Kidney epithelial cell (primary cell): Measurements from ENCODE around the gene UBASH3B. TPM values are rescaled to one million over a fixed set of nuclear protein-coding genes. Genes with fewer than 3 reads are reported as not detected.

Experiments used
- DNase-seq: peaks from one replicate; pipeline ENCODE4 v3.0.0-alpha.2; 2010; ENCODE audit warnings: low read depth
- H3K27me3 ChIP-seq: 2 replicates; pipeline ENCODE4 v1.6.0; 2011; ENCODE audit warnings: low read length; ENCODE audit not compliant: control insufficient read depth, insufficient read depth
- H3K36me3 ChIP-seq: 2 replicates; pipeline ENCODE4 v1.5.1; 2011; ENCODE audit warnings: low read length; ENCODE audit not compliant: control insufficient read depth, insufficient read depth
- H3K4me3 ChIP-seq: 2 replicates; pipeline ENCODE4 v1.5.1; 2011; ENCODE audit warnings: low read depth, mild to moderate bottlenecking, control low read depth, low read length
- CTCF ChIP-seq: IDR thresholded peaks from 2 replicates; pipeline ENCODE4 v1.5.1; 2011; ENCODE audit warnings: mild to moderate bottlenecking, moderate library complexity, low read length, control low read depth, inconsistent platforms; ENCODE audit not compliant: insufficient read depth, poor library complexity, severe bottlenecking
- total RNA-seq: library from RNA; depleted of rRNA; stranded (reverse); fragments of >200 nt; gene quantifications from 2 replicates; pipeline ENCODE4 v1.2.3, GENCODE V29; 2015

UBASH3B gene
- total RNA-seq, 1 donor from 2014 or later: 32.0 TPM

GRCh38 chr11:122632181-122632824, 23.2 kb upstream of the UBASH3B start:
- DNase-seq: no peak
- H3K36me3 ChIP-seq: no peaks in the 10 kb centered on the region
- H3K4me3 ChIP-seq: no peak overlapping the region
- no peaks in the 10 kb centered on the region for H3K27me3 ChIP-seq
- TF ChIP-seq CTCF: no peak

- Histone ChIP-seq H3K27me3 (no peaks in the 10 kb centered on the region), H3K36me3 (no peaks in the 10 kb centered on the region), H3K4me3 (no peak overlapping the region)
- no peak for DNase-seq
- peak; percentile 55 for TF ChIP-seq CTCF
Observed at GRCh38 chr11:122633219-122633829, 22.2 kb upstream of the UBASH3B start.

- H3K36me3 ChIP-seq: no peaks in the 10 kb centered on the region
- H3K4me3 ChIP-seq: no peak overlapping the region
- no peak for DNase-seq
- no peak for TF ChIP-seq CTCF
- no peaks in the 10 kb centered on the region for H3K27me3 ChIP-seq
Observed at GRCh38 chr11:122634501-122634900, 21.0 kb upstream of the UBASH3B start.

- TF ChIP-seq CTCF: no peak
- Histone ChIP-seq H3K4me3 (no peak overlapping the region), H3K27me3 (no peaks in the 10 kb centered on the region), H3K36me3 (no peaks in the 10 kb centered on the region)
- DNase-seq: no peak
Observed at GRCh38 chr11:122637541-122637940, 18.0 kb upstream of the UBASH3B start.

GRCh38 chr11:122642472-122642922, 13.0 kb upstream of the UBASH3B start:
- H3K27me3 ChIP-seq: no peaks in the 10 kb centered on the region
- peak; percentile 99 for DNase-seq
- no peaks in the 10 kb centered on the region for H3K36me3 ChIP-seq
- no peak overlapping the region for H3K4me3 ChIP-seq
- TF ChIP-seq CTCF: no peak
